ENCODE results near the gene RTP4.
"Not testable (repeated sequence)": the region's sequence is repeated elsewhere in the genome, so short reads cannot be mapped to it uniquely, and the experiment has no call there.

The RTP4 gene

GRCh38 chr3:187369089-187369447 is 883 bp downstream of the RTP4 start:
- no peak for DNase-seq (ENCODE audit: low spot score)

- no peak for DNase-seq (ENCODE audit: low spot score)
These were observed 1.9 kb downstream of the RTP4 start for GRCh38 chr3:187370051-187370450.

GRCh38 chr3:187375581-187375980 is 7.4 kb downstream of the RTP4 start:
- DNase-seq (ENCODE audit: low spot score), result no peak

- DNase-seq (ENCODE audit: low spot score), result no peak
These were observed 9.7 kb downstream of the RTP4 start for GRCh38 chr3:187377842-187378241.

GRCh38 chr3:187382609-187383151 is 14.5 kb downstream of the RTP4 start:
- DNase-seq (ENCODE audit: low spot score), result peak; percentile 19

GRCh38 chr3:187383246-187383645 is 15.1 kb downstream of the RTP4 start:
- DNase-seq (ENCODE audit: low spot score), result no peak

GRCh38 chr3:187385296-187385695 is 17.1 kb downstream of the RTP4 start:
- DNase-seq (ENCODE audit: low spot score), result peak; percentile 92

GRCh38 chr3:187396661-187397060 is 28.5 kb downstream of the RTP4 start:
- DNase-seq (ENCODE audit: low spot score), result no peak

GRCh38 chr3:187398955-187399354 is 30.8 kb downstream of the RTP4 start:
- DNase-seq (ENCODE audit: low spot score), result no peak

- DNase-seq (ENCODE audit: low spot score), result no peak
These were observed 32.6 kb downstream of the RTP4 start for GRCh38 chr3:187400756-187401155.

GRCh38 chr3:187401856-187402255 is 33.7 kb downstream of the RTP4 start:
- no peak for DNase-seq (ENCODE audit: low spot score)

GRCh38 chr3:187403768-187404288 is 35.6 kb downstream of the RTP4 start:
- DNase-seq (ENCODE audit: low spot score), result peak; percentile 88

- no peak for DNase-seq (ENCODE audit: low spot score)
These were observed 38.7 kb downstream of the RTP4 start for GRCh38 chr3:187406927-187407326.

- not testable (repeated sequence) for DNase-seq (ENCODE audit: low spot score)
These were observed 44.0 kb downstream of the RTP4 start for GRCh38 chr3:187411991-187412781.

All from COLO829 (cell line).